ENCODE results near the gene GSG1L.

The GSG1L gene

GRCh38 chr16:28062847-28063521 is 530 bp downstream of the GSG1L start:
- no peak for DNase-seq (ENCODE audit: low spot score)

GRCh38 chr16:28062261-28062846 is 1.2 kb downstream of the GSG1L start:
- DNase-seq (ENCODE audit: low spot score), result no peak

- DNase-seq (ENCODE audit: low spot score), result no peak
These were observed 2.0 kb downstream of the GSG1L start for GRCh38 chr16:28061352-28062101.

- no peak for DNase-seq (ENCODE audit: low spot score)
These were observed 3.5 kb downstream of the GSG1L start for GRCh38 chr16:28059841-28060575.

- DNase-seq (ENCODE audit: low spot score), result no peak
These were observed 4.5 kb downstream of the GSG1L start for GRCh38 chr16:28058839-28059589.

- no peak for DNase-seq (ENCODE audit: low spot score)
These were observed 5.6 kb downstream of the GSG1L start for GRCh38 chr16:28057949-28058348.

GRCh38 chr16:28053461-28053860 is 10.1 kb downstream of the GSG1L start:
- no peak for DNase-seq (ENCODE audit: low spot score)

- DNase-seq (ENCODE audit: low spot score), result no peak
These were observed 11.0 kb downstream of the GSG1L start for GRCh38 chr16:28052274-28053128.

- DNase-seq (ENCODE audit: low spot score), result no peak
These were observed 12.0 kb downstream of the GSG1L start for GRCh38 chr16:28051486-28051885.

- no peak for DNase-seq (ENCODE audit: low spot score)
These were observed 20.7 kb downstream of the GSG1L start for GRCh38 chr16:28042811-28043210.

GRCh38 chr16:28041615-28042014 is 21.9 kb downstream of the GSG1L start:
- DNase-seq (ENCODE audit: low spot score), result no peak

GRCh38 chr16:28040039-28040438 is 23.5 kb downstream of the GSG1L start:
- DNase-seq (ENCODE audit: low spot score), result no peak

GRCh38 chr16:28039493-28039892 is 24.0 kb downstream of the GSG1L start:
- DNase-seq (ENCODE audit: low spot score), result no peak

- no peak for DNase-seq (ENCODE audit: low spot score)
These were observed 25.1 kb downstream of the GSG1L start for GRCh38 chr16:28038409-28038808.

GRCh38 chr16:28035866-28036393 is 27.6 kb downstream of the GSG1L start:
- no peak for DNase-seq (ENCODE audit: low spot score)

- DNase-seq (ENCODE audit: low spot score), result no peak
These were observed 29.6 kb downstream of the GSG1L start for GRCh38 chr16:28033870-28034269.

GRCh38 chr16:28029387-28030002 is 34.0 kb downstream of the GSG1L start:
- no peak for DNase-seq (ENCODE audit: low spot score)

- DNase-seq (ENCODE audit: low spot score), result no peak
These were observed 36.5 kb downstream of the GSG1L start for GRCh38 chr16:28027055-28027454.

GRCh38 chr16:28025631-28026030 is 37.9 kb downstream of the GSG1L start:
- no peak for DNase-seq (ENCODE audit: low spot score)

- no peak for DNase-seq (ENCODE audit: low spot score)
These were observed 44.3 kb downstream of the GSG1L start for GRCh38 chr16:28019218-28019617.
